ENCODE results near the gene FARP1. TPM values are rescaled to one million over a fixed set of nuclear protein-coding genes. Genes with fewer than 3 reads are reported as not detected.

FARP1 gene
- total RNA-seq, 1 experiment from 2014 or later, result 33.0 TPM

- in situ Hi-C loops (cut with HindIII; ENCODE audit: low pct_unique_long_range_greater_than_20kb, low sequenced_read_pairs), result no loop called here
- peak; percentile 7 for DNase-seq (ENCODE audit: low read depth)
These were observed 335.6 kb downstream of the FARP1 start for GRCh38 chr13:98478189-98479129.

GRCh38 chr13:98479496-98480003 lies 336.7 kb downstream of the FARP1 start:
- in situ Hi-C loops (cut with HindIII; ENCODE audit: low pct_unique_long_range_greater_than_20kb, low sequenced_read_pairs), result no loop called here
- DNase-seq (ENCODE audit: low read depth), result no peak

- DNase-seq (ENCODE audit: low read depth), result no peak
- in situ Hi-C loops (cut with HindIII; ENCODE audit: low pct_unique_long_range_greater_than_20kb, low sequenced_read_pairs), result no loop called here
These were observed 338.3 kb downstream of the FARP1 start for GRCh38 chr13:98480915-98481877.

- DNase-seq (ENCODE audit: low read depth), result no peak
- in situ Hi-C loops (cut with HindIII; ENCODE audit: low pct_unique_long_range_greater_than_20kb, low sequenced_read_pairs), result no loop called here
These were observed 339.9 kb downstream of the FARP1 start for GRCh38 chr13:98482476-98483444.

- no peak for DNase-seq (ENCODE audit: low read depth)
- in situ Hi-C loops (cut with HindIII; ENCODE audit: low pct_unique_long_range_greater_than_20kb, low sequenced_read_pairs), result no loop called here
These were observed 340.9 kb downstream of the FARP1 start for GRCh38 chr13:98483601-98484288.

- DNase-seq (ENCODE audit: low read depth), result peak; percentile 93
- in situ Hi-C loops (cut with HindIII; ENCODE audit: low pct_unique_long_range_greater_than_20kb, low sequenced_read_pairs), result no loop called here
These were observed 341.7 kb downstream of the FARP1 start for GRCh38 chr13:98484289-98485219.

- DNase-seq (ENCODE audit: low read depth), result no peak
- in situ Hi-C loops (cut with HindIII; ENCODE audit: low pct_unique_long_range_greater_than_20kb, low sequenced_read_pairs), result no loop called here
These were observed 342.7 kb downstream of the FARP1 start for GRCh38 chr13:98485561-98485960.

- DNase-seq (ENCODE audit: low read depth), result no peak
- in situ Hi-C loops (cut with HindIII; ENCODE audit: low pct_unique_long_range_greater_than_20kb, low sequenced_read_pairs), result no loop called here
These were observed 343.5 kb downstream of the FARP1 start for GRCh38 chr13:98486412-98486811.

- in situ Hi-C loops (cut with HindIII; ENCODE audit: low pct_unique_long_range_greater_than_20kb, low sequenced_read_pairs), result no loop called here
- no peak for DNase-seq (ENCODE audit: low read depth)
These were observed 344.1 kb downstream of the FARP1 start for GRCh38 chr13:98487016-98487415.

- in situ Hi-C loops (cut with HindIII; ENCODE audit: low pct_unique_long_range_greater_than_20kb, low sequenced_read_pairs), result no loop called here
- no peak for DNase-seq (ENCODE audit: low read depth)
These were observed 344.6 kb downstream of the FARP1 start for GRCh38 chr13:98487522-98487921.

GRCh38 chr13:98488736-98489135 lies 345.8 kb downstream of the FARP1 start:
- in situ Hi-C loops (cut with HindIII; ENCODE audit: low pct_unique_long_range_greater_than_20kb, low sequenced_read_pairs), result no loop called here
- DNase-seq (ENCODE audit: low read depth), result no peak

GRCh38 chr13:98489446-98490194 lies 346.7 kb downstream of the FARP1 start:
- no peak for DNase-seq (ENCODE audit: low read depth)
- in situ Hi-C loops (cut with HindIII; ENCODE audit: low pct_unique_long_range_greater_than_20kb, low sequenced_read_pairs), result no loop called here

GRCh38 chr13:98490195-98490836 lies 347.4 kb downstream of the FARP1 start:
- DNase-seq (ENCODE audit: low read depth), result no peak
- in situ Hi-C loops (cut with HindIII; ENCODE audit: low pct_unique_long_range_greater_than_20kb, low sequenced_read_pairs), result no loop called here

GRCh38 chr13:98490866-98491265 lies 348.0 kb downstream of the FARP1 start:
- DNase-seq (ENCODE audit: low read depth), result no peak
- in situ Hi-C loops (cut with HindIII; ENCODE audit: low pct_unique_long_range_greater_than_20kb, low sequenced_read_pairs), result no loop called here

All from Caki2 (cell line).